Stimulated activated CD4-positive, alpha-beta T cell treated with anti-CD3 and anti-CD28 coated beads, Interleukin-4, amount 100 ng/mL, for 24 hours (primary cell): ENCODE data around the gene C20orf141.

Experiments used
- DNase-seq: peaks from one replicate; pipeline ENCODE4 v3.0.0-alpha.2; 2020

The C20orf141 gene

GRCh38 chr20:2851086-2851485 lies 36.3 kb downstream of the C20orf141 start:
- DNase-seq, result no peak

GRCh38 chr20:2858591-2858990 lies 43.8 kb downstream of the C20orf141 start:
- no peak for DNase-seq

GRCh38 chr20:2859330-2860121 lies 44.7 kb downstream of the C20orf141 start:
- DNase-seq, result no peak

GRCh38 chr20:2864626-2865025 lies 49.8 kb downstream of the C20orf141 start:
- no peak for DNase-seq

GRCh38 chr20:2865101-2865500 lies 50.3 kb downstream of the C20orf141 start:
- DNase-seq, result no peak
